HEK293 (cell line): ENCODE results near the gene PSD2.

ENCODE experiments used
- CTCF ChIA-PET: fragments of 350-600 bp; formaldehyde crosslinking; extraction: SDS; loops from one replicate; lab custom pipeline; 2021; ENCODE audit warnings: antibody characterized with exemption; lab: Yijun Ruan, JAX
- POLR2A ChIA-PET: fragments of 300-600 bp; formaldehyde crosslinking; extraction: SDS; loops from one replicate; lab custom pipeline; 2020; ENCODE audit warnings: antibody characterized with exemption, inconsistent platforms; lab: Yijun Ruan, JAX
- H3K27ac ChIP-seq: fragments of 200-500 bp; sonication (Bioruptor generic); 2 replicates; pipeline ENCODE4 v1.5.1; 2014; ENCODE audit warnings: low read depth, low read length, control low read depth, inconsistent platforms; ENCODE audit errors: extremely low read depth
- H3K36me3 ChIP-seq, 2 experiments: fragments of 200-500 bp in 1 of 2; sonication (Bioruptor generic) in 1 of 2; 1 replicate in 1 of 2; 2 replicates in 1 of 2; pipeline ENCODE4 v1.5.1; 2014 to 2017; ENCODE audit warnings: inconsistent platforms in 2 of 2, low read length in 2 of 2; ENCODE audit not compliant: control insufficient read depth in 2 of 2, insufficient read depth in 1 of 2
- H3K4me1 ChIP-seq: fragments of 200-500 bp; sonication (Bioruptor generic); 2 replicates; pipeline ENCODE4 v1.5.1; 2014; ENCODE audit warnings: mild to moderate bottlenecking, low read length, inconsistent platforms; ENCODE audit not compliant: control insufficient read depth, insufficient read depth
- H3K4me3 ChIP-seq: 2 replicates; pipeline ENCODE4 v1.5.1; 2011; ENCODE audit warnings: low read depth, mild to moderate bottlenecking, control low read depth, low read length, moderate library complexity
- H3K9me3 ChIP-seq: fragments of 200-500 bp; sonication (Bioruptor generic); 2 replicates; pipeline ENCODE4 v1.5.1; 2014; ENCODE audit warnings: low read depth, low read length, inconsistent platforms; ENCODE audit not compliant: control insufficient read depth, insufficient read depth
- BCL11B ChIP-seq: fragments of 450-650 bp; formaldehyde crosslinking; IDR thresholded peaks from 2 replicates; pipeline ENCODE4 v1.5.1; 2016; ENCODE audit warnings: low read depth, missing biosample characterization, missing genetic modification characterization
- HIC1 ChIP-seq: fragments of 450-650 bp; formaldehyde crosslinking; IDR thresholded peaks from 2 replicates; pipeline ENCODE4 v1.5.1; 2016; ENCODE audit warnings: missing biosample characterization, missing genetic modification characterization
- IKZF3 ChIP-seq: fragments of 450-650 bp; IDR thresholded peaks from 2 replicates; pipeline ENCODE4 v1.5.0; 2018; ENCODE audit warnings: missing biosample characterization, mild to moderate bottlenecking, missing genetic modification characterization, moderate library complexity
- KLF10 ChIP-seq: fragments of 450-650 bp; IDR thresholded peaks from 2 replicates; pipeline ENCODE4 v1.5.1; 2018; ENCODE audit warnings: missing biosample characterization, mild to moderate bottlenecking, missing genetic modification characterization
- KLF16 ChIP-seq: fragments of 450-650 bp; formaldehyde crosslinking; IDR thresholded peaks from 2 replicates; pipeline ENCODE4 v1.5.1; 2017; ENCODE audit warnings: missing biosample characterization, missing genetic modification characterization
- ZBTB44 ChIP-seq: fragments of 450-650 bp; IDR thresholded peaks from 2 replicates; pipeline ENCODE4 v1.5.1; 2018; ENCODE audit warnings: missing biosample characterization, mild to moderate bottlenecking, missing genetic modification characterization
- ZBTB8A ChIP-seq: fragments of 450-650 bp; formaldehyde crosslinking; IDR thresholded peaks from 2 replicates; pipeline ENCODE4 v1.5.1; 2016; ENCODE audit warnings: missing biosample characterization, missing genetic modification characterization
- ZIC2 ChIP-seq: fragments of 450-650 bp; formaldehyde crosslinking; IDR thresholded peaks from 2 replicates; pipeline ENCODE4 v1.5.1; 2016; ENCODE audit warnings: missing biosample characterization, missing genetic modification characterization
- ZNF112 ChIP-seq: fragments of 450-650 bp; formaldehyde crosslinking; IDR thresholded peaks from 2 replicates; pipeline ENCODE4 v1.5.0; 2017; ENCODE audit warnings: missing biosample characterization, missing genetic modification characterization
- ZNF114 ChIP-seq: fragments of 450-650 bp; formaldehyde crosslinking; IDR thresholded peaks from 2 replicates; pipeline ENCODE4 v1.5.0; 2017; ENCODE audit warnings: missing biosample characterization, missing genetic modification characterization
- ZNF138 ChIP-seq: fragments of 450-650 bp; formaldehyde crosslinking; IDR thresholded peaks from 2 replicates; pipeline ENCODE4 v1.5.1; 2016; ENCODE audit warnings: missing biosample characterization, missing genetic modification characterization, borderline replicate concordance
- ZNF184 ChIP-seq: fragments of 450-650 bp; IDR thresholded peaks from 2 replicates; pipeline ENCODE4 v1.5.1; 2018; ENCODE audit warnings: missing biosample characterization, mild to moderate bottlenecking, missing genetic modification characterization
- ZNF280C ChIP-seq: fragments of 450-650 bp; formaldehyde crosslinking; IDR thresholded peaks from 2 replicates; pipeline ENCODE4 v1.5.1; 2016; ENCODE audit warnings: missing biosample characterization, missing genetic modification characterization
- ZNF292 ChIP-seq: fragments of 450-650 bp; formaldehyde crosslinking; IDR thresholded peaks from 2 replicates; pipeline ENCODE4 v1.5.1; 2016; ENCODE audit warnings: low read depth, missing biosample characterization, missing genetic modification characterization, borderline replicate concordance
- ZNF324 ChIP-seq: fragments of 450-650 bp; formaldehyde crosslinking; IDR thresholded peaks from 2 replicates; pipeline ENCODE4 v1.5.1; 2016; ENCODE audit warnings: missing biosample characterization, missing genetic modification characterization
- ZNF48 ChIP-seq: fragments of 450-650 bp; formaldehyde crosslinking; IDR thresholded peaks from 2 replicates; pipeline ENCODE4 v1.5.1; 2016; ENCODE audit warnings: missing biosample characterization, missing genetic modification characterization
- ZNF561 ChIP-seq: fragments of 450-650 bp; IDR thresholded peaks from 2 replicates; pipeline ENCODE4 v1.5.1; 2018; ENCODE audit warnings: missing biosample characterization, missing genetic modification characterization, borderline replicate concordance
- ZNF580 ChIP-seq: fragments of 450-650 bp; formaldehyde crosslinking; IDR thresholded peaks from 2 replicates; pipeline ENCODE4 v1.5.1; 2016; ENCODE audit warnings: missing biosample characterization, missing genetic modification characterization
- ZNF624 ChIP-seq: fragments of 450-650 bp; formaldehyde crosslinking; IDR thresholded peaks from 2 replicates; pipeline ENCODE4 v1.5.1; 2017; ENCODE audit warnings: missing biosample characterization, missing genetic modification characterization
- ZNF664 ChIP-seq: fragments of 450-650 bp; formaldehyde crosslinking; IDR thresholded peaks from 2 replicates; pipeline ENCODE4 v1.5.1; 2016; ENCODE audit warnings: missing biosample characterization, missing genetic modification characterization
- ZNF704 ChIP-seq: fragments of 450-650 bp; formaldehyde crosslinking; IDR thresholded peaks from 2 replicates; pipeline ENCODE4 v1.5.1; 2016; ENCODE audit warnings: missing biosample characterization, missing genetic modification characterization
- ZSCAN18 ChIP-seq: fragments of 450-650 bp; formaldehyde crosslinking; IDR thresholded peaks from 2 replicates; pipeline ENCODE4 v1.5.1; 2016; ENCODE audit warnings: missing biosample characterization, missing genetic modification characterization
- ZSCAN30 ChIP-seq: fragments of 450-650 bp; IDR thresholded peaks from 2 replicates; pipeline ENCODE4 v1.5.1; 2018; ENCODE audit warnings: missing biosample characterization, mild to moderate bottlenecking, missing genetic modification characterization, moderate library complexity

The PSD2 gene

GRCh38 chr5:139747583-139748504 lies 47.8 kb upstream of the PSD2 start (continued):
- TF ChIP-seq BCL11B (tag by site-specific recombination): peak; percentile 92
- TF ChIP-seq KLF16 (tag by site-specific recombination): peak; percentile 65
- no peak for TF ChIP-seq ZNF138
- TF ChIP-seq ZNF561 (tag by site-specific recombination): 0 out of 2 replicates have a peak, but pooled peaks have one; percentile 1
- TF ChIP-seq ZNF580 (tag by site-specific recombination): peak; percentile 49; the same call in 1 of the 2 replicates
- peak; percentile 82 for TF ChIP-seq HIC1 (tag by site-specific recombination)
- 0 out of 2 replicates have a peak, but pooled peaks have one; percentile 14 for TF ChIP-seq ZNF324 (tag by site-specific recombination)
- TF ChIP-seq ZBTB8A (tag by site-specific recombination): peak; percentile 9; the same call in 1 of the 2 replicates
- no peak for TF ChIP-seq ZSCAN18 (tag by site-specific recombination)
- no peak for TF ChIP-seq ZNF292 (tag by site-specific recombination)
- TF ChIP-seq ZNF114 (tag by site-specific recombination): no peak
- no peak for TF ChIP-seq ZNF704 (tag by site-specific recombination)
- TF ChIP-seq ZNF184 (tag by site-specific recombination): no peak
- TF ChIP-seq ZNF664 (tag by site-specific recombination): no peak

GRCh38 chr5:139748505-139748826 lies 47.1 kb upstream of the PSD2 start:
- POLR2A ChIA-PET: interaction anchor here (1.2 to 4.6 kb wide), 2 partner anchors 38 to 55 kb away, joined by 5 to 25 read pairs; no protein-coding TSS in a partner anchor
- H3K4me1 ChIP-seq: peaks cover 22% of the 10 kb centered on the region
- no peak overlapping the region for H3K4me3 ChIP-seq
- H3K36me3 ChIP-seq: no peaks in the 10 kb centered on the region
- CTCF ChIA-PET: interaction anchor here (1.1 to 1.2 kb wide), 3 partner anchors 15 to 95 kb away, joined by 3 read pairs; no protein-coding TSS in a partner anchor
- no peak for TF ChIP-seq KLF10 (tag by site-specific recombination)
- TF ChIP-seq ZNF292 (tag by site-specific recombination): no peak
- H3K27ac ChIP-seq: no peak overlapping the region
- H3K9me3 ChIP-seq: no peaks in the 10 kb centered on the region

- ChIA-PET POLR2A (no interaction called here), CTCF (interaction anchor here (0.7 to 1.4 kb wide), 3 partner anchors 23 to 116 kb away, joined by 3 read pairs; no protein-coding TSS in a partner anchor)
- no peaks in the 10 kb centered on the region for H3K36me3 ChIP-seq
- H3K9me3 ChIP-seq: no peaks in the 10 kb centered on the region
- no peak overlapping the region for H3K4me3 ChIP-seq
- H3K27ac ChIP-seq: no peak overlapping the region
- peaks cover 22% of the 10 kb centered on the region for H3K4me1 ChIP-seq
- peak; percentile 78 for TF ChIP-seq ZIC2 (tag by site-specific recombination)
- peak; percentile 78; the same call in 1 of the 2 replicates for TF ChIP-seq ZNF624 (tag by site-specific recombination)
- peak; percentile 80; the same call in 1 of the 2 replicates for TF ChIP-seq ZBTB44 (tag by site-specific recombination)
- TF ChIP-seq IKZF3 (tag by site-specific recombination): peak; percentile 72; the same call in 1 of the 2 replicates
- TF ChIP-seq ZSCAN30 (tag by site-specific recombination): 0 out of 2 replicates have a peak, but pooled peaks have one; percentile 36
- TF ChIP-seq ZNF280C (tag by site-specific recombination): no peak
- TF ChIP-seq ZNF184 (tag by site-specific recombination): peak; percentile 92
- TF ChIP-seq ZNF112 (tag by site-specific recombination): peak; percentile 81
- no peak for TF ChIP-seq ZNF48 (tag by site-specific recombination)
Measured at GRCh38 chr5:139749242-139749641, 46.4 kb upstream of the PSD2 start.
